HCT116 (cell line): ENCODE data around the gene CDK19. TPM values are rescaled to one million over a fixed set of nuclear protein-coding genes. Genes with fewer than 3 reads are reported as not detected.

Experiments used
- ATAC-seq: fragments of 200-7000 bp; cut with Tn5 transposase; 2 replicates; pipeline ENCODE4 v1.9.1; 2020; ENCODE audit warnings: mild to moderate bottlenecking, moderate library complexity
- BruUV-seq: library from RNA; stranded (reverse); fragments of 400-500 nt; replicated peaks from 2 replicates; lab custom pipeline; 2021; lab: Mats Ljungman, UMichigan
- CTCF ChIA-PET: fragments of 300-600 bp; sonication (Branson Sonifier 250); formaldehyde crosslinking; loops from one replicate; lab custom pipeline; 2021; ENCODE audit warnings: antibody characterized with exemption; lab: Charles Lee
- POLR2A ChIA-PET: fragments of 300-600, 350-600 bp; sonication (Branson Sonifier 250); formaldehyde crosslinking; loops from one replicate; lab custom pipeline; 2021; ENCODE audit warnings: antibody characterized with exemption; lab: Charles Lee
- RAD21 ChIA-PET, 2 experiments: fragments of 300-600 bp; sonication (Branson Sonifier 250); formaldehyde crosslinking; loops; one replicate each; lab custom pipeline; 2023; ENCODE audit warnings: low total read pairs in 2 of 2; ENCODE audit not compliant: uncharacterized antibody in 2 of 2, unreplicated experiment in 2 of 2, low non-redundant PET in 1 of 2; lab: Charles Lee
- DNase-seq: peaks from one replicate; pipeline ENCODE4 v3.0.0-alpha.2; 2010; ENCODE audit warnings: low read depth, low spot score
- H2AFZ ChIP-seq: fragments of 200-600 bp; shearing (Covaris generic), sonication (generic); 2 replicates; pipeline ENCODE4 v1.6.1; 2017; ENCODE audit warnings: low read depth, mixed run types, mixed read lengths, antibody characterized with exemption, low read length; ENCODE audit not compliant: poor library complexity, severe bottlenecking
- H3K27ac ChIP-seq: 2 replicates; pipeline ENCODE4 v1.5.1; 2012; ENCODE audit warnings: low read depth, low read length
- H3K27me3 ChIP-seq: fragments of 200-600 bp; sonication (generic); 2 replicates; pipeline ENCODE4 v1.6.1; 2016; ENCODE audit warnings: mixed run types, low read length, mixed read lengths; ENCODE audit not compliant: insufficient read depth
- H3K36me3 ChIP-seq, 2 experiments: fragments of 200-500 bp in 1 of 2; fragments of 200-600 bp in 1 of 2; sonication (Bioruptor generic) in 1 of 2; sonication (generic) in 1 of 2; 2 replicates each; pipeline versions ENCODE4 v1.5.1 to v1.6.1; 2014 to 2016; ENCODE audit warnings: low read length in 2 of 2, inconsistent platforms in 1 of 2, mixed read lengths in 1 of 2, mixed run types in 1 of 2; ENCODE audit not compliant: insufficient read depth in 2 of 2, control insufficient read depth in 1 of 2
- H3K4me1 ChIP-seq, 2 experiments: fragments of 200-600 bp in 1 of 2; sonication (generic) in 1 of 2; 2 replicates each; pipeline versions ENCODE4 v1.5.1 to v1.6.1; 2012 to 2017; ENCODE audit warnings: low read length in 2 of 2, inconsistent platforms in 1 of 2, mild to moderate bottlenecking in 1 of 2, mixed read lengths in 1 of 2, mixed run types in 1 of 2, moderate library complexity in 1 of 2; ENCODE audit not compliant: insufficient read depth in 2 of 2, control insufficient read depth in 1 of 2
- H3K4me2 ChIP-seq: fragments of 200-600 bp; sonication (generic); 2 replicates; pipeline ENCODE4 v1.6.1; 2017; ENCODE audit warnings: mixed run types, low read length, mixed read lengths
- H3K4me3 ChIP-seq, 2 experiments: fragments of 200-600 bp in 1 of 2; sonication (generic) in 1 of 2; replicated peaks in 1 of 2; 2 replicates each; pipeline ENCODE4 v1.5.1; 2011 to 2016; ENCODE audit warnings: low read length in 2 of 2, control low read depth in 1 of 2, low read depth in 1 of 2, mild to moderate bottlenecking in 1 of 2, mixed read lengths in 1 of 2, mixed run types in 1 of 2
- H3K79me2 ChIP-seq: fragments of 200-600 bp; sonication (generic); 2 replicates; pipeline ENCODE4 v1.6.1; 2017; ENCODE audit warnings: mild to moderate bottlenecking, mixed run types, low read length, moderate library complexity, mixed read lengths; ENCODE audit not compliant: insufficient read depth
- H3K9ac ChIP-seq: fragments of 200-600 bp; sonication (generic); 2 replicates; pipeline ENCODE4 v1.6.1; 2016; ENCODE audit warnings: low read length, mixed read lengths
- H3K9me2 ChIP-seq: fragments of 200-600 bp; sonication (generic), shearing (Covaris generic); 2 replicates; pipeline ENCODE4 v1.6.1; 2017; ENCODE audit warnings: mixed run types, mild to moderate bottlenecking, moderate library complexity; ENCODE audit not compliant: insufficient read depth
- H3K9me3 ChIP-seq, 2 experiments: fragments of 200-500 bp in 1 of 2; fragments of 200-600 bp in 1 of 2; sonication (Bioruptor generic) in 1 of 2; sonication (generic) in 1 of 2; 2 replicates each; pipeline ENCODE4 v1.6.1; 2014 to 2017; ENCODE audit warnings: low read length in 2 of 2, mixed read lengths in 2 of 2, inconsistent platforms in 1 of 2, low read depth in 1 of 2, mild to moderate bottlenecking in 1 of 2, mixed run types in 1 of 2, moderate library complexity in 1 of 2; ENCODE audit not compliant: control insufficient read depth in 1 of 2, insufficient read depth in 1 of 2
- H4K20me1 ChIP-seq: fragments of 200-600 bp; sonication (generic), shearing (Covaris generic); 2 replicates; pipeline ENCODE4 v1.6.1; 2017; ENCODE audit warnings: mixed run types, mild to moderate bottlenecking, moderate library complexity; ENCODE audit not compliant: insufficient read depth
- CBX3 ChIP-seq: IDR thresholded peaks from 2 replicates; pipeline ENCODE4 v1.6.1; 2012; ENCODE audit warnings: low read depth
- CEBPB ChIP-seq: IDR thresholded peaks from 2 replicates; pipeline ENCODE4 v1.6.1; 2012; ENCODE audit warnings: low read depth
- CTCF ChIP-seq, 3 experiments: fragments of 200-600 bp in 1 of 3; sonication (generic) in 1 of 3; IDR thresholded peaks in 2 of 3; conservative IDR thresholded peaks in 1 of 3; 2 replicates each; pipeline ENCODE4 v1.5.1; 2012 to 2017; ENCODE audit warnings: low read depth in 2 of 3, low read length in 2 of 3, antibody characterized with exemption in 1 of 3, borderline replicate concordance in 1 of 3, control low read depth in 1 of 3, mild to moderate bottlenecking in 1 of 3, mixed read lengths in 1 of 3, mixed run types in 1 of 3, moderate library complexity in 1 of 3; ENCODE audit not compliant: insufficient read depth in 1 of 3
- EGR1 ChIP-seq: IDR thresholded peaks from 2 replicates; pipeline ENCODE4 v1.6.1; 2012; ENCODE audit warnings: low read depth
- ELF1 ChIP-seq: IDR thresholded peaks from 2 replicates; pipeline ENCODE4 v1.6.1; 2012; ENCODE audit warnings: low read depth, borderline replicate concordance
- EZH2 ChIP-seq: fragments of 200-600 bp; sonication (generic); IDR thresholded peaks from 2 replicates; pipeline ENCODE4 v1.6.1; 2017; ENCODE audit warnings: antibody characterized with exemption, mixed run types
- JUND ChIP-seq: IDR thresholded peaks from 2 replicates; pipeline ENCODE4 v1.6.1; 2012
- MAX ChIP-seq: IDR thresholded peaks from 2 replicates; pipeline ENCODE4 v1.6.1; 2012
- RAD21 ChIP-seq: IDR thresholded peaks from 2 replicates; pipeline ENCODE4 v1.6.1; 2012; ENCODE audit warnings: low read depth, mild to moderate bottlenecking
- SP1 ChIP-seq: IDR thresholded peaks from 2 replicates; pipeline ENCODE4 v1.6.1; 2012; ENCODE audit warnings: low read depth
- SRF ChIP-seq: IDR thresholded peaks from 2 replicates; pipeline ENCODE4 v1.6.1; 2012; ENCODE audit warnings: low read depth
- TCF7L2 ChIP-seq: IDR thresholded peaks from 2 replicates; pipeline ENCODE4 v1.7.0; 2011; ENCODE audit warnings: borderline replicate concordance, inconsistent platforms; ENCODE audit not compliant: insufficient read depth, insufficient read length; ENCODE audit errors: extremely low read depth
- YY1 ChIP-seq: IDR thresholded peaks from 2 replicates; pipeline ENCODE4 v1.6.1; 2011; ENCODE audit warnings: low read length, low read depth, moderate library complexity, mild to moderate bottlenecking; ENCODE audit not compliant: insufficient replicate concordance; ENCODE audit errors: extremely low read depth
- intact Hi-C: fragments of 100-400 bp; cut with micrococcal nuclease; formaldehyde crosslinking; loops from 2 replicates; pipeline ENCODE4 v1.10.0; 2022
- total RNA-seq: library from RNA; stranded (reverse); gene quantifications from one replicate; pipeline ENCODE4 v1.2.1, GENCODE V29; 2021; ENCODE audit not compliant: unreplicated experiment

Gene CDK19
- total RNA-seq, 1 experiment from 2014 or later = 20.0 TPM

GRCh38 chr6:110592765-110593164 lies 222.5 kb downstream of the CDK19 start:
- CTCF ChIA-PET = no interaction called here
- TF ChIP-seq ELF1 (no peak), MAX (no peak), EGR1 (no peak), SRF (no peak), CTCF (IDR thresholded peaks at IDR 0.05 in 2 of 3, conservative IDR thresholded peaks at IDR 0.05 in 1 of 3; ENCODE audit: borderline replicate concordance in 1 of 3, insufficient read depth in 1 of 3, low read depth in 2 of 3, low read length in 2 of 3) (no peak), SP1 (no peak)
- no peak for ATAC-seq

GRCh38 chr6:110590821-110591351 lies 224.4 kb downstream of the CDK19 start:
- Histone ChIP-seq H3K9ac (no peak overlapping the region), H3K27me3 (no peaks in the 10 kb centered on the region), H3K4me3 (no peak overlapping the region), H3K9me3 (no peaks in the 10 kb centered on the region), H3K79me2 (no peaks in the 10 kb centered on the region), H3K9me2 (no peaks in the 10 kb centered on the region), H3K36me3 (no peaks in the 10 kb centered on the region), H3K27ac (no peak overlapping the region), H3K4me2 (no peak overlapping the region), H4K20me1 (no peaks in the 10 kb centered on the region), H2AFZ (no peak overlapping the region), H3K4me1 (no peaks in the 10 kb centered on the region)
- no peak for DNase-seq
- ATAC-seq = no peak
- no TSS peak for BruUV-seq
- CTCF ChIA-PET = no interaction called here
- RAD21 ChIA-PET = interaction anchor here in 1 of 2 experiments (0.6 kb wide), 1 partner anchor 714 kb away, joined by 4 read pairs; no protein-coding TSS in a partner anchor
- POLR2A ChIA-PET = no interaction called here
- intact Hi-C loops = no loop called here
- TF ChIP-seq ELF1 = no peak
- no peak for TF ChIP-seq CTCF (IDR thresholded peaks at IDR 0.05 in 2 of 3, conservative IDR thresholded peaks at IDR 0.05 in 1 of 3; ENCODE audit: borderline replicate concordance in 1 of 3, insufficient read depth in 1 of 3, low read depth in 2 of 3, low read length in 2 of 3)
- no peak for TF ChIP-seq CBX3
- TF ChIP-seq EZH2 = no peak
- TF ChIP-seq TCF7L2 = no peak
- no peak for TF ChIP-seq YY1
- no peak for TF ChIP-seq RAD21
- TF ChIP-seq CEBPB = no peak
- no peak for TF ChIP-seq SP1
- TF ChIP-seq EGR1 = no peak
- no peak for TF ChIP-seq JUND
- no peak for TF ChIP-seq MAX
- TF ChIP-seq, all 23 proteins: peak for 0

More at GRCh38 chr6:110592765-110593164, 222.5 kb downstream of the CDK19 start:
- Histone ChIP-seq H3K27ac (no peak overlapping the region), H3K9me3 (no peaks in the 10 kb centered on the region), H3K4me1 (no peaks in the 10 kb centered on the region), H3K4me2 (no peak overlapping the region), H3K4me3 (no peak overlapping the region), H3K79me2 (no peaks in the 10 kb centered on the region), H3K9ac (no peak overlapping the region), H4K20me1 (no peaks in the 10 kb centered on the region), H3K9me2 (no peaks in the 10 kb centered on the region), H2AFZ (no peak overlapping the region), H3K27me3 (no peaks in the 10 kb centered on the region), H3K36me3 (no peaks in the 10 kb centered on the region)
- intact Hi-C loops = no loop called here
- RAD21 ChIA-PET = no interaction called here
- BruUV-seq = no TSS peak
- POLR2A ChIA-PET = no interaction called here
- no peak for DNase-seq
